ENCODE data around the gene FN3K. TPM values are rescaled to one million over a fixed set of nuclear protein-coding genes. Genes with fewer than 3 reads are reported as not detected.

Gene FN3K
- total and polyA plus RNA-seq, 2 of the 13 experiments (the other 11 are each of a cell fraction or from before 2014, with no cell fraction given): 3.5 to 12.2 TPM

DNA sequence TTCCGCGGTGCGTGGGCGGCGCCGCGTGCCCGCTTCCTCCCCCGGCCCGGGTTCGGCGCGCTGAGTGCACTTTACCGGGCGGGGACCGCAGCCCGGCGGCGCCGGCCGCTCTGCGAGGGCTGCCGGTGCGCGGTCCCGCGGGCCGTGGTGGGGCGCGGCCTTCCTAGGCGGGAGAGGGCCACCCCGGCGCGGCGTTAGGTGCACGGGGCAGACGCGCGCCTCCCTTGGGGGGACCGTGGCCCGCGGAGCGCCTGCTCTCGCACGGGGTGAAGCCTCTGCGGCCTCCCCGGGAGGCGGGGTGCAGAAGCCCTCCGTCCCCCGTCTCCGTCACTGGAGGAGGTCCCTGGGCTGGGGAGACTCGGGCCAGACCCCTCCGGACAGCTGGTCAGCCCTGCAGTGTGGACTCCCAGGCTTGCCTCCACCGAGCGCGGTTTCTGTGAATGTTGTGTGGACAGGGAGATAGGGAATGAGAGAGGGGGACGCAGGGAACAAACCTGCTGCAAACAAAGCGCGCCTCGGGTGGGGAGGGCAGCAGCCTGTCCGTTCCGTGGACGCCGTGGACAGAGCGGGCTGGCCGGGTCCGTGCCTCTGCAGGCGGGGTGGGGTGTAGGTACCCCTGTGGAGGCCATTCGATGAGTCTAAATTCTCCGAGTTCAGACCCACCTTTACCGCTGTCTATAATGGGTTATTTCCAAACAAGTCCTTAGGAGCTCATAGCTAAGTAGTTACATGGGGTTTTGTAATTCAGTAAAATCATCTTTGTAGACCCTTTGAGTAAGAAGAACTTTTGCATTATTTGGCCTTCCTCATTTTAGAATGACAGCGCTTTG is 17.2 kb downstream of the FN3K start (continued):
- TF ChIP-seq MTA1 (CRISPR knock-in tag; IDR thresholded peaks at IDR 0.05; ENCODE audit: borderline replicate concordance) (no peak), ZNF143 (CRISPR knock-in tag; IDR thresholded peaks at IDR 0.05) (no peak), KLF16 (CRISPR knock-in tag; IDR thresholded peaks at IDR 0.05) (0 out of 4 replicates have a peak, but pooled peaks of 1 of the 2 experiments have one; percentile 32), EED (CRISPR knock-in tag; IDR thresholded peaks at IDR 0.05) (no peak; the same call in 1 of the 2 replicates), ZBTB7B (CRISPR knock-in tag; IDR thresholded peaks at IDR 0.05) (no peak), GATA4 (IDR thresholded peaks at IDR 0.05; ENCODE audit: borderline replicate concordance, low read depth) (no peak), JUND (CRISPR knock-in tag; IDR thresholded peaks at IDR 0.05) (no peak), ZNF205 (CRISPR knock-in tag; IDR thresholded peaks at IDR 0.05) (no peak), LCORL (IDR thresholded peaks at IDR 0.05) (no peak), LCORL (CRISPR knock-in tag; IDR thresholded peaks at IDR 0.05) (no peak), TBP (CRISPR knock-in tag; IDR thresholded peaks at IDR 0.05) (no peak), GTF2F1 (IDR thresholded peaks at IDR 0.05; ENCODE audit: low read length) (no peak), ZBTB42 (CRISPR knock-in tag; IDR thresholded peaks at IDR 0.05) (no peak), NPAS2 (CRISPR knock-in tag; IDR thresholded peaks at IDR 0.05; ENCODE audit: borderline replicate concordance) (no peak), NFRKB (IDR thresholded peaks at IDR 0.05) (no peak), ZSCAN31 (CRISPR knock-in tag; IDR thresholded peaks at IDR 0.05; ENCODE audit: low read depth) (no peak), ZNF563 (CRISPR knock-in tag; IDR thresholded peaks at IDR 0.05) (no peak; the same call in 1 of the 2 replicates)
- TF ChIP-seq, protein P1, sequence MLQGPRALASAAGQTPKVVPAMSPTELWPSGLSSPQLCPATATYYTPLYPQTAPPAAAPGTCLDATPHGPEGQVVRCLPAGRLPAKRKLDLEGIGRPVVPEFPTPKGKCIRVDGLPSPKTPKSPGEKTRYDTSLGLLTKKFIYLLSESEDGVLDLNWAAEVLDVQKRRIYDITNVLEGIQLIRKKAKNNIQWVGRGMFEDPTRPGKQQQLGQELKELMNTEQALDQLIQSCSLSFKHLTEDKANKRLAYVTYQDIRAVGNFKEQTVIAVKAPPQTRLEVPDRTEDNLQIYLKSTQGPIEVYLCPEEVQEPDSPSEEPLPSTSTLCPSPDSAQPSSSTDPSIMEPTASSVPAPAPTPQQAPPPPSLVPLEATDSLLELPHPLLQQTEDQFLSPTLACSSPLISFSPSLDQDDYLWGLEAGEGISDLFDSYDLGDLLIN (CRISPR knock-in tag; IDR thresholded peaks at IDR 0.05; ENCODE audit: borderline replicate concordance): no peak
- TF ChIP-seq, protein P2, sequence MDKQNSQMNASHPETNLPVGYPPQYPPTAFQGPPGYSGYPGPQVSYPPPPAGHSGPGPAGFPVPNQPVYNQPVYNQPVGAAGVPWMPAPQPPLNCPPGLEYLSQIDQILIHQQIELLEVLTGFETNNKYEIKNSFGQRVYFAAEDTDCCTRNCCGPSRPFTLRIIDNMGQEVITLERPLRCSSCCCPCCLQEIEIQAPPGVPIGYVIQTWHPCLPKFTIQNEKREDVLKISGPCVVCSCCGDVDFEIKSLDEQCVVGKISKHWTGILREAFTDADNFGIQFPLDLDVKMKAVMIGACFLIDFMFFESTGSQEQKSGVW (CRISPR knock-in tag; IDR thresholded peaks at IDR 0.05; ENCODE audit: borderline replicate concordance): no peak
- TF ChIP-seq, protein P3, sequence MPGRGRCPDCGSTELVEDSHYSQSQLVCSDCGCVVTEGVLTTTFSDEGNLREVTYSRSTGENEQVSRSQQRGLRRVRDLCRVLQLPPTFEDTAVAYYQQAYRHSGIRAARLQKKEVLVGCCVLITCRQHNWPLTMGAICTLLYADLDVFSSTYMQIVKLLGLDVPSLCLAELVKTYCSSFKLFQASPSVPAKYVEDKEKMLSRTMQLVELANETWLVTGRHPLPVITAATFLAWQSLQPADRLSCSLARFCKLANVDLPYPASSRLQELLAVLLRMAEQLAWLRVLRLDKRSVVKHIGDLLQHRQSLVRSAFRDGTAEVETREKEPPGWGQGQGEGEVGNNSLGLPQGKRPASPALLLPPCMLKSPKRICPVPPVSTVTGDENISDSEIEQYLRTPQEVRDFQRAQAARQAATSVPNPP (CRISPR knock-in tag; IDR thresholded peaks at IDR 0.05): no peak
- TF ChIP-seq, protein P4, sequence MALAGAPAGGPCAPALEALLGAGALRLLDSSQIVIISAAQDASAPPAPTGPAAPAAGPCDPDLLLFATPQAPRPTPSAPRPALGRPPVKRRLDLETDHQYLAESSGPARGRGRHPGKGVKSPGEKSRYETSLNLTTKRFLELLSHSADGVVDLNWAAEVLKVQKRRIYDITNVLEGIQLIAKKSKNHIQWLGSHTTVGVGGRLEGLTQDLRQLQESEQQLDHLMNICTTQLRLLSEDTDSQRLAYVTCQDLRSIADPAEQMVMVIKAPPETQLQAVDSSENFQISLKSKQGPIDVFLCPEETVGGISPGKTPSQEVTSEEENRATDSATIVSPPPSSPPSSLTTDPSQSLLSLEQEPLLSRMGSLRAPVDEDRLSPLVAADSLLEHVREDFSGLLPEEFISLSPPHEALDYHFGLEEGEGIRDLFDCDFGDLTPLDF (CRISPR knock-in tag; IDR thresholded peaks at IDR 0.05): no peak
- TF ChIP-seq, protein P5, sequence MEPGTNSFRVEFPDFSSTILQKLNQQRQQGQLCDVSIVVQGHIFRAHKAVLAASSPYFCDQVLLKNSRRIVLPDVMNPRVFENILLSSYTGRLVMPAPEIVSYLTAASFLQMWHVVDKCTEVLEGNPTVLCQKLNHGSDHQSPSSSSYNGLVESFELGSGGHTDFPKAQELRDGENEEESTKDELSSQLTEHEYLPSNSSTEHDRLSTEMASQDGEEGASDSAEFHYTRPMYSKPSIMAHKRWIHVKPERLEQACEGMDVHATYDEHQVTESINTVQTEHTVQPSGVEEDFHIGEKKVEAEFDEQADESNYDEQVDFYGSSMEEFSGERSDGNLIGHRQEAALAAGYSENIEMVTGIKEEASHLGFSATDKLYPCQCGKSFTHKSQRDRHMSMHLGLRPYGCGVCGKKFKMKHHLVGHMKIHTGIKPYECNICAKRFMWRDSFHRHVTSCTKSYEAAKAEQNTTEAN (CRISPR knock-in tag; conservative IDR thresholded peaks at IDR 0.05): no peak
- TF ChIP-seq, protein P6, sequence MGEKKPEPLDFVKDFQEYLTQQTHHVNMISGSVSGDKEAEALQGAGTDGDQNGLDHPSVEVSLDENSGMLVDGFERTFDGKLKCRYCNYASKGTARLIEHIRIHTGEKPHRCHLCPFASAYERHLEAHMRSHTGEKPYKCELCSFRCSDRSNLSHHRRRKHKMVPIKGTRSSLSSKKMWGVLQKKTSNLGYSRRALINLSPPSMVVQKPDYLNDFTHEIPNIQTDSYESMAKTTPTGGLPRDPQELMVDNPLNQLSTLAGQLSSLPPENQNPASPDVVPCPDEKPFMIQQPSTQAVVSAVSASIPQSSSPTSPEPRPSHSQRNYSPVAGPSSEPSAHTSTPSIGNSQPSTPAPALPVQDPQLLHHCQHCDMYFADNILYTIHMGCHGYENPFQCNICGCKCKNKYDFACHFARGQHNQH (CRISPR knock-in tag; IDR thresholded peaks at IDR 0.05): no peak
